HG03135 (cell line): ENCODE measurements around the gene SERGEF.

Experiments
- ATAC-seq: cut with Tn5 transposase; IDR thresholded peaks from one replicate; pipeline ENCODE4 v1.9.1; 2021; ENCODE audit warnings: mild to moderate bottlenecking, moderate library complexity; ENCODE audit not compliant: unreplicated experiment

The SERGEF gene

GRCh38 chr11:17740649-17741235, 272.1 kb downstream of the SERGEF start:
- ATAC-seq, result no peak

- no peak for ATAC-seq
Observed at GRCh38 chr11:17739945-17740338, 272.9 kb downstream of the SERGEF start.

- no peak for ATAC-seq
Observed at GRCh38 chr11:17738151-17738973, 274.5 kb downstream of the SERGEF start.
